ENCODE data around the gene KLRD1.
"Not testable (repeated sequence)": the region's sequence is repeated elsewhere in the genome, so short reads cannot be mapped to it uniquely, and the experiment has no call there.

The KLRD1 gene

GRCh38 chr12:10307630-10308029 lies at the start of gene KLRD1:
Gene KLRD1 (plus strand): TSS chr12:10307870. CDS start chr12:10308078, 208 bp downstream.
- DNase-seq: no peak

- no peak for DNase-seq
Measured at GRCh38 chr12:10260927-10261326, 46.7 kb upstream of the KLRD1 start.

- DNase-seq: no peak
Measured at GRCh38 chr12:10268037-10268436, 39.6 kb upstream of the KLRD1 start.

GRCh38 chr12:10272467-10272866 lies 35.2 kb upstream of the KLRD1 start:
- DNase-seq: no peak

GRCh38 chr12:10276774-10277173 lies 30.9 kb upstream of the KLRD1 start:
- DNase-seq: no peak

GRCh38 chr12:10278104-10278503 lies 29.6 kb upstream of the KLRD1 start:
- DNase-seq: no peak

GRCh38 chr12:10279937-10280336 lies 27.7 kb upstream of the KLRD1 start:
- no peak for DNase-seq

- no peak for DNase-seq
Measured at GRCh38 chr12:10283027-10283426, 24.6 kb upstream of the KLRD1 start.

GRCh38 chr12:10285919-10286318 lies 21.8 kb upstream of the KLRD1 start:
- DNase-seq: no peak

GRCh38 chr12:10289005-10289754 lies 18.5 kb upstream of the KLRD1 start:
- no peak for DNase-seq

- no peak for DNase-seq
Measured at GRCh38 chr12:10291030-10291429, 16.6 kb upstream of the KLRD1 start.

GRCh38 chr12:10293151-10293550 lies 14.5 kb upstream of the KLRD1 start:
- DNase-seq: no peak

- no peak for DNase-seq
Measured at GRCh38 chr12:10293570-10294227, 14.0 kb upstream of the KLRD1 start.

- DNase-seq: no peak
Measured at GRCh38 chr12:10301103-10301502, 6.6 kb upstream of the KLRD1 start.

GRCh38 chr12:10304161-10304574 lies 3.5 kb upstream of the KLRD1 start:
- DNase-seq: no peak

GRCh38 chr12:10305411-10305810 lies 2.3 kb upstream of the KLRD1 start:
- DNase-seq: no peak

- DNase-seq: no peak
Measured at GRCh38 chr12:10310926-10311720, 3.5 kb downstream of the KLRD1 start.

GRCh38 chr12:10319388-10319787 lies 11.7 kb downstream of the KLRD1 start:
- no peak for DNase-seq

- no peak for DNase-seq
Measured at GRCh38 chr12:10320643-10321042, 13.0 kb downstream of the KLRD1 start.

- not testable (repeated sequence) for DNase-seq
Measured at GRCh38 chr12:10328691-10329090, 21.0 kb downstream of the KLRD1 start.

- DNase-seq: no peak
Measured at GRCh38 chr12:10331642-10332239, 24.1 kb downstream of the KLRD1 start.

GRCh38 chr12:10336196-10336595 lies 28.5 kb downstream of the KLRD1 start:
- DNase-seq: not testable (repeated sequence)

- DNase-seq: not testable (repeated sequence)
Measured at GRCh38 chr12:10338470-10338869, 30.8 kb downstream of the KLRD1 start.

All from NCI-H1436 treated with DMSO at 0.1 percent for 48 hours (cell line).